ENCODE data around the gene PDCD11. TPM values are rescaled to one million over a fixed set of nuclear protein-coding genes. Genes with fewer than 3 reads are reported as not detected.

The PDCD11 gene
- total RNA-seq, 1 donor from 2014 or later: 21.6 TPM

- ATAC-seq (peak in 1 of 2 donors; percentile 39), DNase-seq (no peak)
- Histone ChIP-seq H3K4me3 (no peak overlapping the region), H3K27me3 (ENCODE audit: low read depth) (peaks cover 35% of the 10 kb centered on the region), H3K36me3 (no peaks in the 10 kb centered on the region), H3K4me1 (peaks cover 17% of the 10 kb centered on the region), H3K27ac (no peak overlapping the region), H3K9me3 (no peaks in the 10 kb centered on the region)
- TF ChIP-seq CTCF (IDR thresholded peaks at IDR 0.05): no peak
- intact Hi-C loops (cut with DNase I): no loop called here
Measured at GRCh38 chr10:103491729-103492364, 95.4 kb downstream of the PDCD11 start.

- TF ChIP-seq CTCF (IDR thresholded peaks at IDR 0.05): no peak
- Histone ChIP-seq H3K9me3 (no peaks in the 10 kb centered on the region), H3K36me3 (no peaks in the 10 kb centered on the region), H3K27ac (no peak overlapping the region), H3K4me3 (no peak overlapping the region), H3K4me1 (peaks cover 17% of the 10 kb centered on the region), H3K27me3 (ENCODE audit: low read depth) (peaks cover 35% of the 10 kb centered on the region)
- DNase-seq (no peak), ATAC-seq (no peak)
- intact Hi-C loops (cut with DNase I): no loop called here
Measured at GRCh38 chr10:103492655-103493261, 96.3 kb downstream of the PDCD11 start.

GRCh38 chr10:103493362-103493915 lies 97.0 kb downstream of the PDCD11 start, which contains the start of gene NEURL1:
NEURL1 (plus strand) TSS chr10:103493705; CDS start chr10:103494388, 683 bp downstream.
- peak in 1 of 2 donors; percentile 16 for ATAC-seq
- Histone ChIP-seq H3K36me3 (no peaks in the 10 kb centered on the region), H3K4me3 (peak within 1 kb of the TSS; percentile 53), H3K27ac (no peak within 1 kb of the TSS), H3K27me3 (ENCODE audit: low read depth) (peaks cover 35% of the 10 kb centered on the region), H3K9me3 (no peaks in the 10 kb centered on the region), H3K4me1 (peaks cover 17% of the 10 kb centered on the region)
- no peak for DNase-seq
- no peak for TF ChIP-seq CTCF (IDR thresholded peaks at IDR 0.05)
- intact Hi-C loops (cut with DNase I): no loop called here

GRCh38 chr10:103493916-103494877 lies 97.8 kb downstream of the PDCD11 start:
- Histone ChIP-seq H3K9me3 (no peaks in the 10 kb centered on the region), H3K4me1 (peaks cover 17% of the 10 kb centered on the region), H3K36me3 (no peaks in the 10 kb centered on the region), H3K27ac (no peak overlapping the region), H3K4me3 (peak overlapping the region; percentile 53), H3K27me3 (ENCODE audit: low read depth) (peaks cover 35% of the 10 kb centered on the region)
- TF ChIP-seq CTCF (IDR thresholded peaks at IDR 0.05): no peak
- DNase-seq: no peak
- ATAC-seq: peak; percentile 22 to 55
- intact Hi-C loops (cut with DNase I): no loop called here

- ATAC-seq: no peak
- Histone ChIP-seq H3K27me3 (ENCODE audit: low read depth) (peaks cover 35% of the 10 kb centered on the region), H3K4me3 (no peak overlapping the region), H3K27ac (no peak overlapping the region), H3K9me3 (no peaks in the 10 kb centered on the region), H3K4me1 (peaks cover 17% of the 10 kb centered on the region), H3K36me3 (no peaks in the 10 kb centered on the region)
- TF ChIP-seq CTCF (IDR thresholded peaks at IDR 0.05): no peak
- DNase-seq: no peak
- intact Hi-C loops (cut with DNase I): no loop called here
Measured at GRCh38 chr10:103495321-103495720, 98.9 kb downstream of the PDCD11 start.

Measured in lower lobe of right lung (tissue), 2 donors.